ENCODE results near the gene HHAT. TPM values are rescaled to one million over a fixed set of nuclear protein-coding genes. Genes with fewer than 3 reads are reported as not detected.

The HHAT gene
- polyA plus RNA-seq, 2 of the 4 experiments (the other 2 are of a cell fraction) = 3.8 to 4.5 TPM

DNA sequence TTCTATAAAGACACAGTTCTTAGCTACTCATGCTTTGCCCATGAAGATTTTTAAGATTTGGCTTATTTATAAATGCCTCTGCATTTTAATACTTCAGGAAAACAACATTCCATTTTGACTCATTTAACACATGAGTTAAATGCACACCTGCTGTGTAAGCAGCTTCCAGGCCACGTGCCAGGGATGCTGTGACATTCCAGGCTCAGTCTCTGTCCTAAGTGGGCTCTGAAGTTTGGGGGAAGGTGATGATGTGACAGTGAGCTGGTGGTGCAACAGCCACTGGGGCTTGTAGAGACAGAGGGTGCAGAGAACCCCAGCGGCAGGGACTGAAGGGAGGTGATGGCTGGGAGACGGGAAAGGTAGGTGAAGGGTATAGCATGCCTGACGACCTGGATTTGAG is 40.7 kb downstream of the HHAT start:
- TF ChIP-seq ZSCAN20 (CRISPR knock-in tag; IDR thresholded peaks at IDR 0.05) (no peak), JUNB (IDR thresholded peaks at IDR 0.05) (no peak), RFX5 (IDR thresholded peaks at IDR 0.05) (no peak), BHLHE40 (IDR thresholded peaks at IDR 0.05; ENCODE audit: low read depth, low read length) (no peak), SREBF2 (IDR thresholded peaks at IDR 0.05) (no peak), POLR2A (IDR thresholded peaks at IDR 0.05; ENCODE audit: low read length) (no peak), RAD21 (conservative IDR thresholded peaks at IDR 0.05 in 1 of 2, IDR thresholded peaks at IDR 0.05 in 1 of 2) (no peak), TP53 (CRISPR knock-in tag; IDR thresholded peaks at IDR 0.05) (no peak)
- Histone ChIP-seq H3K27ac (no peak overlapping the region), H3K4me1 (peaks cover 20% of the 10 kb centered on the region), H3K4me2 (no peak overlapping the region), H3K9me3 (no peaks in the 10 kb centered on the region), H3K4me3 (no peak overlapping the region)
- DNase-seq (ENCODE audit: low read depth in 1 of 2, low spot score in 1 of 2) = no peak
- 75% methylated on average over 4 of the region's 4 CpGs for WGBS (ENCODE audit: missing lambda C conversion rate)
- ChIA-PET POLR2A (no interaction called here), CTCF (interaction anchor here (0.6 to 3.0 kb wide), 4 partner anchors 9 to 909 kb away, joined by 3 to 26 read pairs (median 4); no protein-coding TSS in a partner anchor)
- no peak for ATAC-seq
- no peak for FAIRE-seq

DNA sequence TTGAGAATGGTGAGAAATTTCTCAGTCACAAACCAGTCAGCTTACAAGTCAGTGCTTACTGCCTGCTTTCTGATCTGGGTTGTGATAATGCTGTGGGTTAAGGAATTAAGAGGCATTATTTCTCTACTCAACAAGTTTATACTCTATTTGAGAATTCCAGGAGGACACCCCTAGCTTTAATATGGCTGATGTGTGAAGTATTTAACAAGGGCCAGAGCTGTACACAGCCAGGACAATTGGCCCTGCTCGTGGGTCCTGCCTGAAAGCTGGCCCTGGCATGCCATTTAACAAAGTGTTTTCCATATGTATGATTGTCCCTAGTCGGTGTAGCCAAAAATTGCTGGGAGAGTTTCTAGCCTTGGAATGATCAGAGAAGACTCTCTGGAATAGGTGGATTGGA is 43.2 kb downstream of the HHAT start:
- ATAC-seq = no peak
- Histone ChIP-seq H3K27ac (peak overlapping the region in 1 of 2 experiments; percentile 86; a peak in 3 of 6 replicates), H3K9me3 (no peaks in the 10 kb centered on the region), H3K4me3 (no peak overlapping the region), H3K4me2 (peak overlapping the region; percentile 57; the same call in 2 of the 3 replicates), H3K4me1 (peaks cover 29% of the 10 kb centered on the region)
- CTCF ChIA-PET = interaction anchor here (0.9 to 6.3 kb wide), 2 partner anchors 12 to 28 kb away, joined by 3 to 54 read pairs; no protein-coding TSS in a partner anchor
- no peak for FAIRE-seq
- TF ChIP-seq ZSCAN20 (CRISPR knock-in tag; IDR thresholded peaks at IDR 0.05) (no peak), SMC3 (IDR thresholded peaks at IDR 0.05) (no peak), CHD2 (IDR thresholded peaks at IDR 0.05; ENCODE audit: low read length, partially characterized antibody) (no peak), HEYL (CRISPR knock-in tag; IDR thresholded peaks at IDR 0.05) (no peak), MAFK (IDR thresholded peaks at IDR 0.05; ENCODE audit: partially characterized antibody) (no peak), RNF2 (IDR thresholded peaks at IDR 0.05; ENCODE audit: borderline replicate concordance, low read depth) (no peak), RARB (CRISPR knock-in tag; IDR thresholded peaks at IDR 0.05) (no peak), ZNF302 (CRISPR knock-in tag; IDR thresholded peaks at IDR 0.05) (no peak), HOXB13 (CRISPR knock-in tag; IDR thresholded peaks at IDR 0.05; ENCODE audit: low read depth) (no peak), GATA3 (IDR thresholded peaks at IDR 0.05; ENCODE audit: borderline replicate concordance) (no peak), PHF8 (IDR thresholded peaks at IDR 0.05; ENCODE audit: borderline replicate concordance, low read depth) (no peak)
- TF ChIP-seq, protein P1, sequence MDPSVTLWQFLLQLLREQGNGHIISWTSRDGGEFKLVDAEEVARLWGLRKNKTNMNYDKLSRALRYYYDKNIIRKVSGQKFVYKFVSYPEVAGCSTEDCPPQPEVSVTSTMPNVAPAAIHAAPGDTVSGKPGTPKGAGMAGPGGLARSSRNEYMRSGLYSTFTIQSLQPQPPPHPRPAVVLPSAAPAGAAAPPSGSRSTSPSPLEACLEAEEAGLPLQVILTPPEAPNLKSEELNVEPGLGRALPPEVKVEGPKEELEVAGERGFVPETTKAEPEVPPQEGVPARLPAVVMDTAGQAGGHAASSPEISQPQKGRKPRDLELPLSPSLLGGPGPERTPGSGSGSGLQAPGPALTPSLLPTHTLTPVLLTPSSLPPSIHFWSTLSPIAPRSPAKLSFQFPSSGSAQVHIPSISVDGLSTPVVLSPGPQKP (IDR thresholded peaks at IDR 0.05; ENCODE audit: low read depth, low read length) = no peak
- TF ChIP-seq, protein P2, sequence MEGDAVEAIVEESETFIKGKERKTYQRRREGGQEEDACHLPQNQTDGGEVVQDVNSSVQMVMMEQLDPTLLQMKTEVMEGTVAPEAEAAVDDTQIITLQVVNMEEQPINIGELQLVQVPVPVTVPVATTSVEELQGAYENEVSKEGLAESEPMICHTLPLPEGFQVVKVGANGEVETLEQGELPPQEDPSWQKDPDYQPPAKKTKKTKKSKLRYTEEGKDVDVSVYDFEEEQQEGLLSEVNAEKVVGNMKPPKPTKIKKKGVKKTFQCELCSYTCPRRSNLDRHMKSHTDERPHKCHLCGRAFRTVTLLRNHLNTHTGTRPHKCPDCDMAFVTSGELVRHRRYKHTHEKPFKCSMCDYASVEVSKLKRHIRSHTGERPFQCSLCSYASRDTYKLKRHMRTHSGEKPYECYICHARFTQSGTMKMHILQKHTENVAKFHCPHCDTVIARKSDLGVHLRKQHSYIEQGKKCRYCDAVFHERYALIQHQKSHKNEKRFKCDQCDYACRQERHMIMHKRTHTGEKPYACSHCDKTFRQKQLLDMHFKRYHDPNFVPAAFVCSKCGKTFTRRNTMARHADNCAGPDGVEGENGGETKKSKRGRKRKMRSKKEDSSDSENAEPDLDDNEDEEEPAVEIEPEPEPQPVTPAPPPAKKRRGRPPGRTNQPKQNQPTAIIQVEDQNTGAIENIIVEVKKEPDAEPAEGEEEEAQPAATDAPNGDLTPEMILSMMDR (IDR thresholded peaks at IDR 0.05) = no peak
- TF ChIP-seq, protein P3, sequence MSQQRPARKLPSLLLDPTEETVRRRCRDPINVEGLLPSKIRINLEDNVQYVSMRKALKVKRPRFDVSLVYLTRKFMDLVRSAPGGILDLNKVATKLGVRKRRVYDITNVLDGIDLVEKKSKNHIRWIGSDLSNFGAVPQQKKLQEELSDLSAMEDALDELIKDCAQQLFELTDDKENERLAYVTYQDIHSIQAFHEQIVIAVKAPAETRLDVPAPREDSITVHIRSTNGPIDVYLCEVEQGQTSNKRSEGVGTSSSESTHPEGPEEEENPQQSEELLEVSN (IDR thresholded peaks at IDR 0.05; ENCODE audit: borderline replicate concordance, low read depth) = no peak
- TF ChIP-seq, protein P4, sequence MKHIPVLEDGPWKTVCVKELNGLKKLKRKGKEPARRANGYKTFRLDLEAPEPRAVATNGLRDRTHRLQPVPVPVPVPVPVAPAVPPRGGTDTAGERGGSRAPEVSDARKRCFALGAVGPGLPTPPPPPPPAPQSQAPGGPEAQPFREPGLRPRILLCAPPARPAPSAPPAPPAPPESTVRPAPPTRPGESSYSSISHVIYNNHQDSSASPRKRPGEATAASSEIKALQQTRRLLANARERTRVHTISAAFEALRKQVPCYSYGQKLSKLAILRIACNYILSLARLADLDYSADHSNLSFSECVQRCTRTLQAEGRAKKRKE (CRISPR knock-in tag; IDR thresholded peaks at IDR 0.05; ENCODE audit: low read depth) = no peak
- 80% methylated on average over 2 of the region's 2 CpGs for WGBS (ENCODE audit: missing lambda C conversion rate)
- POLR2A ChIA-PET = no interaction called here
- DNase-seq (ENCODE audit: low read depth in 1 of 2, low spot score in 1 of 2) = no peak
